ENCODE data around the gene SHROOM4. TPM values are rescaled to one million over a fixed set of nuclear protein-coding genes. Genes with fewer than 3 reads are reported as not detected.

The SHROOM4 gene
- total RNA-seq, 2 donors from 2014 or later, result 9.2 to 13.6 TPM

- H3K27ac ChIP-seq, result no peak overlapping the region
- H3K4me1 ChIP-seq, result no peaks in the 10 kb centered on the region
- no peak overlapping the region for H3K4me3 ChIP-seq
- TF ChIP-seq, protein P1, sequence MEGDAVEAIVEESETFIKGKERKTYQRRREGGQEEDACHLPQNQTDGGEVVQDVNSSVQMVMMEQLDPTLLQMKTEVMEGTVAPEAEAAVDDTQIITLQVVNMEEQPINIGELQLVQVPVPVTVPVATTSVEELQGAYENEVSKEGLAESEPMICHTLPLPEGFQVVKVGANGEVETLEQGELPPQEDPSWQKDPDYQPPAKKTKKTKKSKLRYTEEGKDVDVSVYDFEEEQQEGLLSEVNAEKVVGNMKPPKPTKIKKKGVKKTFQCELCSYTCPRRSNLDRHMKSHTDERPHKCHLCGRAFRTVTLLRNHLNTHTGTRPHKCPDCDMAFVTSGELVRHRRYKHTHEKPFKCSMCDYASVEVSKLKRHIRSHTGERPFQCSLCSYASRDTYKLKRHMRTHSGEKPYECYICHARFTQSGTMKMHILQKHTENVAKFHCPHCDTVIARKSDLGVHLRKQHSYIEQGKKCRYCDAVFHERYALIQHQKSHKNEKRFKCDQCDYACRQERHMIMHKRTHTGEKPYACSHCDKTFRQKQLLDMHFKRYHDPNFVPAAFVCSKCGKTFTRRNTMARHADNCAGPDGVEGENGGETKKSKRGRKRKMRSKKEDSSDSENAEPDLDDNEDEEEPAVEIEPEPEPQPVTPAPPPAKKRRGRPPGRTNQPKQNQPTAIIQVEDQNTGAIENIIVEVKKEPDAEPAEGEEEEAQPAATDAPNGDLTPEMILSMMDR (IDR thresholded peaks at IDR 0.05), result no peak
- no peaks in the 10 kb centered on the region for H3K27me3 ChIP-seq
- H3K36me3 ChIP-seq, result no peaks in the 10 kb centered on the region
- H3K9me3 ChIP-seq, result peaks cover 0 to 7% of the 10 kb centered on the region in 2 donors
- DNase-seq (ENCODE audit: low spot score), result no peak
Observed at GRCh38 chrX:50586980-50587379, 227.0 kb downstream of the SHROOM4 start.

- Histone ChIP-seq H3K27ac (no peak overlapping the region), H3K9me3 (peaks cover 0 to 7% of the 10 kb centered on the region in 2 donors), H3K27me3 (no peaks in the 10 kb centered on the region), H3K4me1 (no peaks in the 10 kb centered on the region), H3K4me3 (no peak overlapping the region), H3K36me3 (no peaks in the 10 kb centered on the region)
- DNase-seq (ENCODE audit: low spot score), result no peak
- TF ChIP-seq, protein P1 (IDR thresholded peaks at IDR 0.05), result no peak
Observed at GRCh38 chrX:50586407-50586806, 227.6 kb downstream of the SHROOM4 start.

DNA sequence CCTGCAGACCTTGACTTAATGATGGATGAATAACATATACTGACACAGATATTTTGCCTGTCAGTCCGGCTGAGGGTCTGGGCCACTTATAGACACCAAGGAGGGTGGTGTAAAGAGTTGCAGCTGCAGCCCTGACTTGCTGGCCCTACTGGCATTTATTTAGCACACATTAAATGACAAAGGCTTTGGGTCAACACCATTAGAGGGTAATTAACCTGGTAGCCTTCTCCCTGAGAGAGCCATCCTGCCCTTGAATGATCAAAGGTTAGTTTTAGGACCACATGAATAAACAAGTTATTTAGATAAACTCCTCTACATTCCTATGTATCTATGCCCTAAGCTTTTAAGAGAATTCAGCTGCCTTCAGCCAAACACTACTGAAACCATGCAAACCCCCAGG, 232.6 kb downstream of the SHROOM4 start:
- no peak overlapping the region for H3K27ac ChIP-seq
- TF ChIP-seq, protein P1 (IDR thresholded peaks at IDR 0.05), result no peak
- H3K9me3 ChIP-seq, result peaks cover 0 to 7% of the 10 kb centered on the region in 2 donors
- DNase-seq (ENCODE audit: low spot score), result no peak
- no peaks in the 10 kb centered on the region for H3K27me3 ChIP-seq
- no peaks in the 10 kb centered on the region for H3K36me3 ChIP-seq
- no peak overlapping the region for H3K4me3 ChIP-seq
- H3K4me1 ChIP-seq, result no peaks in the 10 kb centered on the region

- Histone ChIP-seq H3K27me3 (no peaks in the 10 kb centered on the region), H3K36me3 (no peaks in the 10 kb centered on the region), H3K9me3 (peaks cover 0 to 7% of the 10 kb centered on the region in 2 donors), H3K4me3 (no peak overlapping the region), H3K27ac (no peak overlapping the region), H3K4me1 (no peaks in the 10 kb centered on the region)
- TF ChIP-seq, protein P1 (IDR thresholded peaks at IDR 0.05), result peak; percentile 24 to 70
- DNase-seq (ENCODE audit: low spot score), result no peak
Observed at GRCh38 chrX:50579955-50580354, 234.0 kb downstream of the SHROOM4 start.

DNA sequence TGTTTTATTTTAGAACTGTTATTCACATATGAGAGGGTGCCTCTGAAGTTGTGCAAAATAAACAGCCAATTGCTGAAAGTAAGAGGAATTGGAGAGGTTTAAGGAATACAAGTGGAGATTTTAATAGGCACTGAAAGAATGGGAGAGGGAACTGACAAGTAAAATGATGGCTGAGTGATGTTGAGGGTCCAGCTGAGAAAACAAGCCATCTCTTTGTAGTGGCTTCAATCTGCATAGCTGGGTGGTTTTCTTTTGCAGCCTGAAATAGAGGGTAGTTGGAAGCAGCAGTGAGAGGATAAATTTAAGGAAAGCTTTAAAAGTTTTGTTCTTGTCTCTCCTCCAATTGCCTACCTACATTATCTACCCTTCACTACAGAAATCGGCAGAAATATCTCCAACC, 236.7 kb downstream of the SHROOM4 start:
- Histone ChIP-seq H3K4me3 (no peak overlapping the region), H3K27me3 (no peaks in the 10 kb centered on the region), H3K4me1 (no peaks in the 10 kb centered on the region), H3K9me3 (no peaks in the 10 kb centered on the region), H3K36me3 (no peaks in the 10 kb centered on the region), H3K27ac (no peak overlapping the region)
- TF ChIP-seq, protein P1 (IDR thresholded peaks at IDR 0.05), result no peak
- DNase-seq (ENCODE audit: low spot score), result no peak

GRCh38 chrX:50567636-50568035, 246.4 kb downstream of the SHROOM4 start:
- no peaks in the 10 kb centered on the region for H3K4me1 ChIP-seq
- TF ChIP-seq, protein P1 (IDR thresholded peaks at IDR 0.05), result no peak
- H3K27me3 ChIP-seq, result no peaks in the 10 kb centered on the region
- H3K27ac ChIP-seq, result no peak overlapping the region
- H3K9me3 ChIP-seq, result peaks cover 0 to 7% of the 10 kb centered on the region in 2 donors
- H3K36me3 ChIP-seq, result no peaks in the 10 kb centered on the region
- no peak for DNase-seq (ENCODE audit: low spot score)
- H3K4me3 ChIP-seq, result no peak overlapping the region

Data from right atrium auricular region (tissue), 2 donors.